ENCODE data around the gene TTC9.
A peak's percentile ranks its signal among the peaks of the same experiment; 100 is the strongest.

TTC9 gene

GRCh38 chr14:70624972-70625371, 16.7 kb upstream of the TTC9 start:
- Histone ChIP-seq H3K36me3 (replicated peaks) (no peaks in the 10 kb centered on the region), H3K27me3 (ENCODE audit: low read depth) (peaks cover 11% of the 10 kb centered on the region; the same call in 1 of the 2 replicates), H3K9me3 (peaks cover 3% of the 10 kb centered on the region; the same call in 1 of the 2 replicates), H3K4me1 (no peaks in the 10 kb centered on the region), H3K4me3 (no peak overlapping the region)
- no peak for DNase-seq (ENCODE audit: low spot score in 2 of 2)
- in situ Hi-C loops (cut with MboI; ENCODE audit: low sequenced_read_pairs), result no loop called here

- peaks cover 12% of the 10 kb centered on the region; the same call in 1 of the 2 replicates for H3K27me3 ChIP-seq (ENCODE audit: low read depth)
- no peaks in the 10 kb centered on the region for H3K4me1 ChIP-seq
- in situ Hi-C loops (cut with MboI; ENCODE audit: low sequenced_read_pairs), result no loop called here
- H3K4me3 ChIP-seq, result no peak overlapping the region
- H3K36me3 ChIP-seq (replicated peaks), result no peaks in the 10 kb centered on the region
- peaks cover 3% of the 10 kb centered on the region; the same call in 1 of the 2 replicates for H3K9me3 ChIP-seq
- DNase-seq (ENCODE audit: low spot score in 2 of 2), result no peak
Measured at GRCh38 chr14:70631948-70632347, 9.8 kb upstream of the TTC9 start.

DNA sequence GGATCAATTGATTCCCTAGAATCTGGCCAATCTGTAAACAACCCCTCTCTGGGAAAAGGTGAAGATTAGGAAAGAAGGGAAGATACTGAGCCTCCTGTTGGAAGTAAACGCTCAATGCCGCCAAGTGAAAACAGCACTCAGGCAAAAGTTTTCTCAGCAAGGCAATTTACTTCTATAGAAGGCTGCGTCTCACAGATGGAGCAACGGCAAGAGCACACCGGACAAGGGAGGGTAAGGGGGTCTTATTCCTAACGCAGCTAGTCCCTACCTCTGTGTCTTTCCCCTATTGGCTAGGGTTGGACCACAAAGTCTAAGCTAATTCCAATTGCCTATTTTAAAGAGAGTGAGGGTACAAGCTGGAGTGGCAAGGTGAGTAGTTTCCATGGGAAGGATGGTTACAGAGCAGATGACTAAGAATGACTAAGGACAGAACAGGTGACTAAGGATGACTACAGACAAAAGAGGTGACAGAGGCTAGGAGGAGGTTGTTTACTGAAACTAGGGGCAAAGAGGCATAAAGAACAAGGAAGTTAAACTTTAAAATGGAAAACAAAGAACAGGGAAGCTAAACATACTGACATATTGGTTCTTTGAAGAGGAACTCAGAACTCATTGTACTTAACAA, 5.6 kb upstream of the TTC9 start:
- Histone ChIP-seq H3K4me1 (peaks cover 8% of the 10 kb centered on the region), H3K36me3 (replicated peaks) (no peaks in the 10 kb centered on the region), H3K27me3 (ENCODE audit: low read depth) (peaks cover 23% of the 10 kb centered on the region), H3K9me3 (no peaks in the 10 kb centered on the region), H3K4me3 (no peak overlapping the region)
- DNase-seq (ENCODE audit: low spot score in 2 of 2), result no peak
- in situ Hi-C loops (cut with MboI; ENCODE audit: low sequenced_read_pairs), result no loop called here

GRCh38 chr14:70638416-70638815, 3.3 kb upstream of the TTC9 start:
- Histone ChIP-seq H3K4me3 (no peak overlapping the region), H3K36me3 (replicated peaks) (no peaks in the 10 kb centered on the region), H3K27me3 (ENCODE audit: low read depth) (peaks cover 22% of the 10 kb centered on the region), H3K4me1 (peaks cover 15% of the 10 kb centered on the region), H3K9me3 (no peaks in the 10 kb centered on the region)
- no peak for DNase-seq (ENCODE audit: low spot score in 2 of 2)
- in situ Hi-C loops (cut with MboI; ENCODE audit: low sequenced_read_pairs), result no loop called here

- peaks cover 20% of the 10 kb centered on the region for H3K4me1 ChIP-seq
- peaks cover 22% of the 10 kb centered on the region for H3K27me3 ChIP-seq (ENCODE audit: low read depth)
- no peaks in the 10 kb centered on the region for H3K9me3 ChIP-seq
- peak in 1 of 2 experiments; percentile 25 for DNase-seq (ENCODE audit: low spot score in 2 of 2)
- no peaks in the 10 kb centered on the region for H3K36me3 ChIP-seq (replicated peaks)
- H3K4me3 ChIP-seq, result peak overlapping the region; percentile 48
- in situ Hi-C loops (cut with MboI; ENCODE audit: low sequenced_read_pairs), result no loop called here
Measured at GRCh38 chr14:70640938-70641547, 673 bp upstream of the TTC9 start.

GRCh38 chr14:70642303-70643235, 853 bp downstream of the TTC9 start:
- in situ Hi-C loops (cut with MboI; ENCODE audit: low sequenced_read_pairs), result no loop called here

DNA sequence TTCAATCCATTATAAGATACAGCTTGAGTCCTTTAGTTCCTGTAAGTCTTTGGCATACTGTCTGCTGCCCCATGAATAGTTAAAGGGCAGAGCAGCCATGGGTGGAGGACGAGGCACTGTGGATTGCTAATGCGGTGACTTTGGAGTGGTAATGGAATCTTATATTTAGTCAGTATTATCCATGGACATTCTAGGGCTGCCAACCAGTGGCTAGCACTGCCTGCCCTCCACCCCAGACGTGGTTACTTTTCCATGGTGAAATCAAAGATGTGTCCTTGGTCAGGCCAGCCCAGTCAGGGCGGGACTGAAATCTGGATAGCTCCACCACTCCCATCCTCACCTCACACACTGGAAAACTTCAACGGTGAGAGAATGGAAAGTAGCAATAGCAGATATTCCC, 2.3 kb downstream of the TTC9 start:
- no peaks in the 10 kb centered on the region for H3K9me3 ChIP-seq
- peaks cover 15% of the 10 kb centered on the region for H3K27me3 ChIP-seq (ENCODE audit: low read depth)
- no peak overlapping the region for H3K4me3 ChIP-seq
- DNase-seq (ENCODE audit: low spot score in 2 of 2), result no peak
- no peaks in the 10 kb centered on the region; the same call in 1 of the 2 replicates for H3K36me3 ChIP-seq (replicated peaks)
- peaks cover 20% of the 10 kb centered on the region for H3K4me1 ChIP-seq
- in situ Hi-C loops (cut with MboI; ENCODE audit: low sequenced_read_pairs), result no loop called here

More at GRCh38 chr14:70642303-70643235, 853 bp downstream of the TTC9 start:
- H3K4me1 ChIP-seq, result peaks cover 20% of the 10 kb centered on the region
- H3K9me3 ChIP-seq, result no peaks in the 10 kb centered on the region
- H3K27me3 ChIP-seq (ENCODE audit: low read depth), result peaks cover 22% of the 10 kb centered on the region
- H3K4me3 ChIP-seq, result peak overlapping the region; percentile 70
- no peaks in the 10 kb centered on the region for H3K36me3 ChIP-seq (replicated peaks)
- DNase-seq (ENCODE audit: low spot score in 2 of 2), result peak; percentile 9 to 35

- H3K9me3 ChIP-seq, result no peaks in the 10 kb centered on the region
- peaks cover 14% of the 10 kb centered on the region for H3K4me1 ChIP-seq
- no peak overlapping the region for H3K4me3 ChIP-seq
- no peak for DNase-seq (ENCODE audit: low spot score in 2 of 2)
- H3K27me3 ChIP-seq (ENCODE audit: low read depth), result peaks cover 3% of the 10 kb centered on the region
- no peaks in the 10 kb centered on the region; the same call in 1 of the 2 replicates for H3K36me3 ChIP-seq (replicated peaks)
- in situ Hi-C loops (cut with MboI; ENCODE audit: low sequenced_read_pairs), result no loop called here
Measured at GRCh38 chr14:70645892-70646291, 4.2 kb downstream of the TTC9 start.

DNA sequence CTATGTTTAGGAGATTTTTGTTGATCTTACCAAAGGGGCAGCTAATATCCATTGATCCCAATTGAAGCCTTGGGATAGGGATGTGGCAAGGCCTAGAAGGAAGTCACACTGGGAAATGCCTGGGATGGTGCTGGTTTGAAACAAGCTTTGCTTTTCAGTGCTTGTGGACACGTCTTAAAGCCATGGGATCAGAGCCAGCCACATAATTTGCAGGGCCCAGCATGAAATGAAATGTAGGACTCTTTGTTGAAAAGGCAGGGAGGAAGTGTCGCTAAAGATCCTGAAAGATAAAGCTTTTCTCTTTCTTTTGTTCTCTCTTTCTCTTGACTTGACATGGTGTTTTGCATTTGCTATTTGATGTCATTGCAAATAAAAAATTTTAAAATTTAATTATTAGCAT, 5.0 kb downstream of the TTC9 start:
- H3K27me3 ChIP-seq (ENCODE audit: low read depth), result no peaks in the 10 kb centered on the region
- in situ Hi-C loops (cut with MboI; ENCODE audit: low sequenced_read_pairs), result no loop called here
- no peak overlapping the region for H3K4me3 ChIP-seq
- DNase-seq (ENCODE audit: low spot score in 2 of 2), result no peak
- H3K4me1 ChIP-seq, result peaks cover 12% of the 10 kb centered on the region
- H3K9me3 ChIP-seq, result no peaks in the 10 kb centered on the region
- no peaks in the 10 kb centered on the region; the same call in 1 of the 2 replicates for H3K36me3 ChIP-seq (replicated peaks)

GRCh38 chr14:70648346-70648745, 6.6 kb downstream of the TTC9 start:
- no peak for DNase-seq (ENCODE audit: low spot score in 2 of 2)
- H3K4me1 ChIP-seq, result peaks cover 6% of the 10 kb centered on the region
- in situ Hi-C loops (cut with MboI; ENCODE audit: low sequenced_read_pairs), result no loop called here
- H3K4me3 ChIP-seq, result no peak overlapping the region
- H3K27me3 ChIP-seq (ENCODE audit: low read depth), result no peaks in the 10 kb centered on the region
- H3K36me3 ChIP-seq (replicated peaks), result no peaks in the 10 kb centered on the region; the same call in 1 of the 2 replicates
- no peaks in the 10 kb centered on the region for H3K9me3 ChIP-seq

GRCh38 chr14:70649803-70650202, 8.1 kb downstream of the TTC9 start:
- no peaks in the 10 kb centered on the region for H3K27me3 ChIP-seq (ENCODE audit: low read depth)
- in situ Hi-C loops (cut with MboI; ENCODE audit: low sequenced_read_pairs), result no loop called here
- H3K4me3 ChIP-seq, result no peak overlapping the region
- H3K9me3 ChIP-seq, result no peaks in the 10 kb centered on the region
- no peak for DNase-seq (ENCODE audit: low spot score in 2 of 2)
- no peaks in the 10 kb centered on the region; the same call in 1 of the 2 replicates for H3K4me1 ChIP-seq
- H3K36me3 ChIP-seq (replicated peaks), result no peaks in the 10 kb centered on the region; the same call in 1 of the 2 replicates

DNA sequence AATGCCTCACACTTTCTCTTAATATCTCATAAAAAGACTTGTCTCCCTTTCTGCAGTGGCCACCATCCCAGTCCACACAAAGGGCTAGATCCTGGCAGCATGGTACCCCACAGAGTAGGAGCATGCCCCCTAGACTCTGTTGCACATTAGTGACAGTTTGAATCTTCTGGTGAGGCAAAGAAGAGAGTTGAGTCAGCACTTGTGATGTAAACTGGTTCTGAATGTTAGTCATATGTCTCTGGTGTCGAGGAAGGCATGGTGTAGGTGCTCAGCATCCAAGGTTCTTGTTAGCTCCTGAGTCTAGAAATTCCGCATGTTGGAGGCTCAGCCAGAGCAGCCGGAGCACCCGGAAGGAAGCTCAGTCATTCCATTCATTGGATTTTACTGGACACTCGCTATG, 9.8 kb downstream of the TTC9 start:
- in situ Hi-C loops (cut with MboI; ENCODE audit: low sequenced_read_pairs), result no loop called here
- no peaks in the 10 kb centered on the region; the same call in 1 of the 2 replicates for H3K36me3 ChIP-seq (replicated peaks)
- no peaks in the 10 kb centered on the region for H3K27me3 ChIP-seq (ENCODE audit: low read depth)
- no peaks in the 10 kb centered on the region; the same call in 1 of the 2 replicates for H3K4me1 ChIP-seq
- no peaks in the 10 kb centered on the region for H3K9me3 ChIP-seq
- no peak overlapping the region for H3K4me3 ChIP-seq
- no peak for DNase-seq (ENCODE audit: low spot score in 2 of 2)

GRCh38 chr14:70652871-70653270, 11.2 kb downstream of the TTC9 start:
- in situ Hi-C loops (cut with MboI; ENCODE audit: low sequenced_read_pairs), result no loop called here
- H3K4me3 ChIP-seq, result no peak overlapping the region
- H3K36me3 ChIP-seq (replicated peaks), result no peaks in the 10 kb centered on the region; the same call in 1 of the 2 replicates
- no peaks in the 10 kb centered on the region for H3K9me3 ChIP-seq
- no peaks in the 10 kb centered on the region; the same call in 1 of the 2 replicates for H3K4me1 ChIP-seq
- DNase-seq (ENCODE audit: low spot score in 2 of 2), result no peak
- no peaks in the 10 kb centered on the region for H3K27me3 ChIP-seq (ENCODE audit: low read depth)

Data from HAP-1 (cell line).